ENCODE results near the gene CNTN5.

The CNTN5 gene

GRCh38 chr11:100008417-100008816 is 987.7 kb downstream of the CNTN5 start:
- no peak for TF ChIP-seq CTCF (IDR thresholded peaks at IDR 0.05; ENCODE audit: borderline replicate concordance, control extremely low read depth, extremely low read depth, insufficient read depth, missing control alignments)
- in situ Hi-C loops (cut with MboI; ENCODE audit: low sequenced_read_pairs, unreplicated experiment) = no loop called here

GRCh38 chr11:100009728-100010127 is 989.0 kb downstream of the CNTN5 start:
- TF ChIP-seq CTCF (IDR thresholded peaks at IDR 0.05; ENCODE audit: borderline replicate concordance, control extremely low read depth, extremely low read depth, insufficient read depth, missing control alignments) = no peak
- in situ Hi-C loops (cut with MboI; ENCODE audit: low sequenced_read_pairs, unreplicated experiment) = no loop called here
- no peak for DNase-seq (ENCODE audit: low spot score)

More at GRCh38 chr11:100008417-100008816, 987.7 kb downstream of the CNTN5 start:
- no peak for DNase-seq (ENCODE audit: low spot score)

- no peak for TF ChIP-seq CTCF (IDR thresholded peaks at IDR 0.05; ENCODE audit: borderline replicate concordance, control extremely low read depth, extremely low read depth, insufficient read depth, missing control alignments)
- in situ Hi-C loops (cut with MboI; ENCODE audit: low sequenced_read_pairs, unreplicated experiment) = no loop called here
- DNase-seq (ENCODE audit: low spot score) = no peak
These were observed 989.6 kb downstream of the CNTN5 start for GRCh38 chr11:100010393-100010792.

GRCh38 chr11:100011697-100012096 is 990.9 kb downstream of the CNTN5 start:
- no peak for DNase-seq (ENCODE audit: low spot score)
- in situ Hi-C loops (cut with MboI; ENCODE audit: low sequenced_read_pairs, unreplicated experiment) = no loop called here
- no peak for TF ChIP-seq CTCF (IDR thresholded peaks at IDR 0.05; ENCODE audit: borderline replicate concordance, control extremely low read depth, extremely low read depth, insufficient read depth, missing control alignments)

GRCh38 chr11:100013011-100013410 is 992.3 kb downstream of the CNTN5 start:
- in situ Hi-C loops (cut with MboI; ENCODE audit: low sequenced_read_pairs, unreplicated experiment) = no loop called here
- DNase-seq (ENCODE audit: low spot score) = no peak
- no peak for TF ChIP-seq CTCF (IDR thresholded peaks at IDR 0.05; ENCODE audit: borderline replicate concordance, control extremely low read depth, extremely low read depth, insufficient read depth, missing control alignments)

GRCh38 chr11:100031973-100032372 is 1011.2 kb downstream of the CNTN5 start:
- in situ Hi-C loops (cut with MboI; ENCODE audit: low sequenced_read_pairs, unreplicated experiment) = no loop called here
- no peak for DNase-seq (ENCODE audit: low spot score)
- no peak for TF ChIP-seq CTCF (IDR thresholded peaks at IDR 0.05; ENCODE audit: borderline replicate concordance, control extremely low read depth, extremely low read depth, insufficient read depth, missing control alignments)

- DNase-seq (ENCODE audit: low spot score) = no peak
- in situ Hi-C loops (cut with MboI; ENCODE audit: low sequenced_read_pairs, unreplicated experiment) = no loop called here
- TF ChIP-seq CTCF (IDR thresholded peaks at IDR 0.05; ENCODE audit: borderline replicate concordance, control extremely low read depth, extremely low read depth, insufficient read depth, missing control alignments) = no peak
These were observed 1040.3 kb downstream of the CNTN5 start for GRCh38 chr11:100061006-100061405.
